Stimulated activated CD8-positive, alpha-beta memory T cell treated with anti-CD3 and anti-CD28 coated beads, Interleukin-7, amount 100 ng/mL, for 1 hour (primary cell): ENCODE data around the gene COL25A1.
"Not testable (repeated sequence)": the region's sequence is repeated elsewhere in the genome, so short reads cannot be mapped to it uniquely, and the experiment has no call there.

ENCODE experiments used
- DNase-seq, 2 donors: peaks; one replicate each; pipeline ENCODE4 v3.0.0-alpha.2; 2020; ENCODE audit warnings: low read depth in 2 of 2

The COL25A1 gene

GRCh38 chr4:109051054-109051453 is 251.4 kb downstream of the COL25A1 start:
- DNase-seq, result no peak

- no peak for DNase-seq
These were observed 252.5 kb downstream of the COL25A1 start for GRCh38 chr4:109049926-109050325.

- no peak for DNase-seq
These were observed 255.8 kb downstream of the COL25A1 start for GRCh38 chr4:109046471-109047201.

- no peak for DNase-seq
These were observed 258.0 kb downstream of the COL25A1 start for GRCh38 chr4:109044431-109044830.

- DNase-seq, result no peak
These were observed 259.2 kb downstream of the COL25A1 start for GRCh38 chr4:109043286-109043685.

- DNase-seq, result no peak
These were observed 260.7 kb downstream of the COL25A1 start for GRCh38 chr4:109041463-109042360.

- no peak for DNase-seq
These were observed 262.0 kb downstream of the COL25A1 start for GRCh38 chr4:109040441-109040840.

- DNase-seq, result no peak
These were observed 265.4 kb downstream of the COL25A1 start for GRCh38 chr4:109037026-109037425.

GRCh38 chr4:109033993-109034392 is 268.5 kb downstream of the COL25A1 start:
- DNase-seq, result no peak

- no peak for DNase-seq
These were observed 269.8 kb downstream of the COL25A1 start for GRCh38 chr4:109032671-109033070.

GRCh38 chr4:109029987-109030386 is 272.5 kb downstream of the COL25A1 start:
- DNase-seq, result no peak

- no peak for DNase-seq
These were observed 275.4 kb downstream of the COL25A1 start for GRCh38 chr4:109027016-109027500.

- DNase-seq, result no peak
These were observed 275.9 kb downstream of the COL25A1 start for GRCh38 chr4:109026588-109026987.

GRCh38 chr4:109025471-109026076 is 276.9 kb downstream of the COL25A1 start:
- no peak for DNase-seq

GRCh38 chr4:109022961-109023360 is 279.5 kb downstream of the COL25A1 start:
- no peak for DNase-seq

- not testable (repeated sequence) for DNase-seq
These were observed 280.8 kb downstream of the COL25A1 start for GRCh38 chr4:109021630-109022029.

GRCh38 chr4:109020861-109021260 is 281.6 kb downstream of the COL25A1 start:
- DNase-seq, result no peak

- DNase-seq, result no peak
These were observed 286.3 kb downstream of the COL25A1 start for GRCh38 chr4:109016200-109016599.

GRCh38 chr4:109015413-109015810 is 287.0 kb downstream of the COL25A1 start:
- no peak for DNase-seq

GRCh38 chr4:109014593-109015412 is 287.7 kb downstream of the COL25A1 start:
- no peak for DNase-seq

GRCh38 chr4:109012286-109012880 is 290.1 kb downstream of the COL25A1 start:
- DNase-seq, result no peak
